ENCODE results near the gene UFC1. TPM values are rescaled to one million over a fixed set of nuclear protein-coding genes. Genes with fewer than 3 reads are reported as not detected.

The UFC1 gene
- total RNA-seq, 5 donors from 2014 or later (not counting 1 experiment from before 2014, with no cell fraction given): 82.9 to 109 (median 93.8) TPM

- no peak overlapping the region for H3K4me3 ChIP-seq (ENCODE audit: control insufficient read depth in 1 of 2, extremely low read depth in 1 of 2, low read length in 1 of 2)
- DNase-seq (no peak), ATAC-seq (replicated peaks in 1 of 4) (no peak)
- H3K27me3 ChIP-seq (replicated peaks in 1 of 2; ENCODE audit: control insufficient read depth in 2 of 2, extremely low read depth in 1 of 2, insufficient read depth in 2 of 2, low read length in 1 of 2): no peaks in the 10 kb centered on the region
- 100% methylated on average over 3 of the region's 5 CpGs for WGBS (ENCODE audit: insufficient coverage)
- no peaks in the 10 kb centered on the region for H3K36me3 Mint-ChIP-seq
- no peaks in the 10 kb centered on the region for H3K9me3 ChIP-seq
- H3K9me3 Mint-ChIP-seq: no peaks in the 10 kb centered on the region
- H3K27me3 Mint-ChIP-seq: no peaks in the 10 kb centered on the region
- peak overlapping the region; percentile 82 for H3K27ac Mint-ChIP-seq
- H3K4me1 ChIP-seq (ENCODE audit: control insufficient read depth in 1 of 2, extremely low read depth in 1 of 2, insufficient read depth in 2 of 2, low read length in 2 of 2): peaks cover 36 to 80% of the 10 kb centered on the region in 2 experiments
- POLR2A ChIA-PET: no interaction called here
- H3K4me3 Mint-ChIP-seq: no peak overlapping the region
- peaks cover 65 to 74% (median 65%) of the 10 kb centered on the region in 3 donors for H3K4me1 Mint-ChIP-seq
- no peaks in the 10 kb centered on the region for H3K36me3 ChIP-seq (ENCODE audit: control insufficient read depth in 2 of 2, extremely low read depth in 1 of 2, insufficient read depth in 1 of 2, low read length in 1 of 2)
- H3K27ac ChIP-seq (ENCODE audit: low read length): peak overlapping the region; percentile 31
- CTCF ChIA-PET: no interaction called here
These were observed 35.3 kb downstream of the UFC1 start for GRCh38 chr1:161189036-161189435.

DNA sequence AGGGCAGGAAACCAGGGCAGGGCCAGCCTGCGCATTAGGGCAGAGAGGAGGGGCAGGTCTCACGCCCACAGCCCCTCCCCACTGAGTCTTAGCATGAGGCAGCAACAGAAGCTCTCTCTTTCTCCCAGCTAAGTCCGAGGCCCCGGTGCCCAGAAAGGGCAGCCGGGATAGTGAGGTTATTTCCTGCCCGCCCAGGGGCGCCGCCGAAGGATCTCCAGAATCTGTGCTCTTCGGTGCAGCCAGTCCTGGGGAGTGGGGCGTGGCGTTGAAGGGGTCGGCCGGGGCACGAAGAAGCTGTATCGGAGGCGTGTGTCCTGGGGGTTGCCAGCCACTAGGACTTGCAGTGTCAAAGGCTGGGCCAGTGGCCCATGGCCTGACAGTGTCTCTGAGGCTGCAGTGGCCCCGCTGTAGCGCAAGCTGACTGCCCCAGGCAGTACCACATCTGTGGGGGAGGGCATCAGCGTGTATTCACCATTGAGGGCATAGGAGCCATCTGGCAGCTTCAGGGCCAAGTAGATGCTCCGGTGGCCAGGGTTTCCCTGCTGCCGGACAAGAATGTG lies 37.3 kb downstream of the UFC1 start:
- DNase-seq: no peak
- peaks cover 59 to 69% (median 60%) of the 10 kb centered on the region in 3 donors for H3K4me1 Mint-ChIP-seq
- no peak overlapping the region for H3K27ac Mint-ChIP-seq
- ChIA-PET CTCF (interaction anchor here (0.5 to 2.7 kb wide), 18 partner anchors 9 to 200 kb away, joined by 3 to 16 read pairs (median 4); partner anchors contain the start of genes TOMM40L (in 2 of the 2) and NDUFS2 (in 1 of the 2)), POLR2A (interaction anchor here in 1 of 2 donors (0.6 kb wide), 2 partner anchors 103 to 370 kb away, joined by 3 to 6 read pairs; no protein-coding TSS in a partner anchor)
- Histone ChIP-seq H3K27me3 (replicated peaks in 1 of 2; ENCODE audit: control insufficient read depth in 2 of 2, extremely low read depth in 1 of 2, insufficient read depth in 2 of 2, low read length in 1 of 2) (no peaks in the 10 kb centered on the region), H3K9me3 (no peaks in the 10 kb centered on the region), H3K36me3 (ENCODE audit: control insufficient read depth in 2 of 2, extremely low read depth in 1 of 2, insufficient read depth in 1 of 2, low read length in 1 of 2) (no peaks in the 10 kb centered on the region), H3K4me1 (ENCODE audit: control insufficient read depth in 1 of 2, extremely low read depth in 1 of 2, insufficient read depth in 2 of 2, low read length in 2 of 2) (peaks cover 34 to 84% of the 10 kb centered on the region in 2 experiments), H3K4me3 (ENCODE audit: control insufficient read depth in 1 of 2, extremely low read depth in 1 of 2, low read length in 1 of 2) (no peak overlapping the region), H3K27ac (ENCODE audit: low read length) (no peak overlapping the region)
- no peaks in the 10 kb centered on the region for H3K27me3 Mint-ChIP-seq
- no peaks in the 10 kb centered on the region for H3K36me3 Mint-ChIP-seq
- H3K4me3 Mint-ChIP-seq: no peak overlapping the region
- H3K9me3 Mint-ChIP-seq: no peaks in the 10 kb centered on the region
- 96% methylated on average over 17 of the region's 22 CpGs for WGBS (ENCODE audit: insufficient coverage)
- ATAC-seq (replicated peaks in 1 of 4): no peak

DNA sequence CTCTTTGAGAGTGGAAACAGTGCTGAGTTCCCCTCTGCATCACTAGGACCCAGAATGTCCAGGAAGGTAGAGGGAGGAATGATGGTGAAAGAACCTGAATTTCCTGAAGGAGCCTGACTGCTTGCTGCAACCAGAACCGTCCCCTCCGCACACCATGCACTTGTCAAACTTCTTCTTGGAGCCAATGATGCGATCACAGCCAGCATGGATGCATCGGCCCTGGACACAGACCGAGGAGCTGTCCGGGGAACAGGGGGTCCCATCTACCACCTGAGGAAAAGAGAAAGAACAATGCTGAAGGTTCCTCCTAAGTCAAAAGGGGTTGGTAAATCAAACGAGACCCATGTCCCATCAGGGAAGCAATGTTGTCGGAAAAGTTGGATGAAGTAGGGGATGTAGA lies 38.2 kb downstream of the UFC1 start:
- no peaks in the 10 kb centered on the region for H3K27me3 Mint-ChIP-seq
- no peaks in the 10 kb centered on the region for H3K27me3 ChIP-seq (replicated peaks in 1 of 2; ENCODE audit: control insufficient read depth in 2 of 2, extremely low read depth in 1 of 2, insufficient read depth in 2 of 2, low read length in 1 of 2)
- 82% methylated on average over 6 of the region's 8 CpGs for WGBS (ENCODE audit: insufficient coverage)
- ChIA-PET CTCF (interaction anchor here (0.5 to 2.7 kb wide), 16 partner anchors 10 to 206 kb away, joined by 3 to 16 read pairs (median 4); partner anchors contain the start of genes NDUFS2 (in 2 of the 2), TOMM40L (in 2 of the 2) and APOA2 (in 1 of the 2)), POLR2A (interaction anchor here in 1 of 2 donors (0.6 to 0.8 kb wide), 2 partner anchors 9 kb away, joined by 3 to 10 read pairs; no protein-coding TSS in a partner anchor)
- no peaks in the 10 kb centered on the region for H3K36me3 ChIP-seq (ENCODE audit: control insufficient read depth in 2 of 2, extremely low read depth in 1 of 2, insufficient read depth in 1 of 2, low read length in 1 of 2)
- ATAC-seq (replicated peaks in 1 of 4) (no peak), DNase-seq (no peak)
- H3K4me3 ChIP-seq (ENCODE audit: control insufficient read depth in 1 of 2, extremely low read depth in 1 of 2, low read length in 1 of 2): no peak overlapping the region
- no peak overlapping the region for H3K4me3 Mint-ChIP-seq
- H3K27ac Mint-ChIP-seq: peak overlapping the region; percentile 8 to 39
- peaks cover 50 to 60% (median 51%) of the 10 kb centered on the region in 3 donors for H3K4me1 Mint-ChIP-seq
- no peaks in the 10 kb centered on the region for H3K9me3 Mint-ChIP-seq
- H3K36me3 Mint-ChIP-seq: no peaks in the 10 kb centered on the region
- H3K27ac ChIP-seq (ENCODE audit: low read length): no peak overlapping the region
- H3K9me3 ChIP-seq: no peaks in the 10 kb centered on the region
- peaks cover 24 to 81% of the 10 kb centered on the region in 2 experiments for H3K4me1 ChIP-seq (ENCODE audit: control insufficient read depth in 1 of 2, extremely low read depth in 1 of 2, insufficient read depth in 2 of 2, low read length in 2 of 2)

- no peaks in the 10 kb centered on the region for H3K36me3 ChIP-seq (ENCODE audit: control insufficient read depth in 2 of 2, extremely low read depth in 1 of 2, insufficient read depth in 1 of 2, low read length in 1 of 2)
- H3K4me3 ChIP-seq (ENCODE audit: control insufficient read depth in 1 of 2, extremely low read depth in 1 of 2, low read length in 1 of 2): no peak overlapping the region
- no peaks in the 10 kb centered on the region for H3K27me3 ChIP-seq (replicated peaks in 1 of 2; ENCODE audit: control insufficient read depth in 2 of 2, extremely low read depth in 1 of 2, insufficient read depth in 2 of 2, low read length in 1 of 2)
- peaks cover 16 to 73% of the 10 kb centered on the region in 2 experiments for H3K4me1 ChIP-seq (ENCODE audit: control insufficient read depth in 1 of 2, extremely low read depth in 1 of 2, insufficient read depth in 2 of 2, low read length in 2 of 2)
- CTCF ChIA-PET: interaction anchor here (1.0 to 2.7 kb wide), 11 partner anchors 9 to 196 kb away, joined by 3 to 16 read pairs (median 5); partner anchors contain the start of genes NDUFS2 (in 2 of the 2), TOMM40L (in 2 of the 2) and APOA2 (in 1 of the 2)
- no peaks in the 10 kb centered on the region for H3K9me3 Mint-ChIP-seq
- no peaks in the 10 kb centered on the region for H3K9me3 ChIP-seq
- peak; percentile 40 to 85 (median 61) for DNase-seq
- peak; percentile 93 to 95 (median 94) for ATAC-seq (replicated peaks in 1 of 4)
- 78% methylated on average over 9 of the region's 15 CpGs for WGBS (ENCODE audit: insufficient coverage)
- POLR2A ChIA-PET: interaction anchor here in 1 of 2 donors (0.6 to 0.8 kb wide), 2 partner anchors 8 to 10 kb away, joined by 3 to 10 read pairs; no protein-coding TSS in a partner anchor
- H3K4me1 Mint-ChIP-seq: peaks cover 42 to 52% (median 43%) of the 10 kb centered on the region in 3 donors
- H3K27me3 Mint-ChIP-seq: no peaks in the 10 kb centered on the region
- no peak overlapping the region for H3K27ac ChIP-seq (ENCODE audit: low read length)
- peak overlapping the region; percentile 89 to 93 for H3K27ac Mint-ChIP-seq
- no peaks in the 10 kb centered on the region for H3K36me3 Mint-ChIP-seq
- peak overlapping the region in 1 of 3 donors; percentile 54 for H3K4me3 Mint-ChIP-seq
These were observed 39.0 kb downstream of the UFC1 start for GRCh38 chr1:161192476-161193465.

DNA sequence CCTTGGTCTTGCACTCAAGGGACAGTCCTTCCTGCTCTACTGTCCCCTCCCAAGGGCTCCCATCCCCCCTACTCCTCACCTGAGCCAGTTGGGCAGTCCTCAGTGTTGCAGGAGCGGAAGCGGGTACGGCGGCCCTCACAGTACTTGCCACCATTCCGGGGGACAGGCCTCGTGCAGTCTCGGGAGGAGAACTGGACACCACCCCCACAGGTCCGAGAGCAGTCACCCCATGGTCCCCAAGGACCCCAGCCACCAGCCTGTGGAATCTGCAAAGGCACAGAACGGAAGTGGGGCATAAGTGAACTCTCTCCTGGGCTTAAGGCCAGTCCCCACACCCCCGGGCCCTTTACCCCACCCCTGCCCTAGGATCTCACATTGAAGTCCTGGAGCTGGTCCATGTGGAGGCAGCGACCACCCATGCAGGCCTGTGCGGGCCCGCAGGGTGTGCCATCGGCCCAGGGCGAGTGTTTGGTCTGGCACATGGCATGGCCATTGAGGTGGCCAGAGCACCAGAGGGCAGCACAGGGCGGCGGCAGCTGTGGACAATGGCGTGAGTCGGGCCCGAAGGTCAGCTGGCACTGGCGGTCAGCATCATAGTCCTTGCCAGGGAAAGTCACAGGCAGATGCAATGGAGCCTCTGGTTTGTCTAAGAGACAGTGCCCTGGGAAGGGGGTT lies 39.9 kb downstream of the UFC1 start:
- H3K27ac ChIP-seq (ENCODE audit: low read length): no peak overlapping the region
- Mint-ChIP-seq H3K36me3 (no peaks in the 10 kb centered on the region), H3K4me3 (no peak overlapping the region), H3K4me1 (peaks cover 36 to 46% (median 36%) of the 10 kb centered on the region in 3 donors), H3K9me3 (no peaks in the 10 kb centered on the region), H3K27ac (peak overlapping the region in 1 of 2 donors; percentile 11), H3K27me3 (no peaks in the 10 kb centered on the region)
- ATAC-seq (replicated peaks in 1 of 4) (no peak), DNase-seq (no peak)
- H3K27me3 ChIP-seq (replicated peaks in 1 of 2; ENCODE audit: control insufficient read depth in 2 of 2, extremely low read depth in 1 of 2, insufficient read depth in 2 of 2, low read length in 1 of 2): no peaks in the 10 kb centered on the region
- H3K4me3 ChIP-seq (ENCODE audit: control insufficient read depth in 1 of 2, extremely low read depth in 1 of 2, low read length in 1 of 2): no peak overlapping the region
- H3K36me3 ChIP-seq (ENCODE audit: control insufficient read depth in 2 of 2, extremely low read depth in 1 of 2, insufficient read depth in 1 of 2, low read length in 1 of 2): no peaks in the 10 kb centered on the region
- 96% methylated on average over 15 of the region's 21 CpGs for WGBS (ENCODE audit: insufficient coverage)
- CTCF ChIA-PET: interaction anchor here in 1 of 2 donors (1.8 kb wide), 1 partner anchor 30 kb away, joined by 5 read pairs; the partner anchor contains the start of gene APOA2
- H3K4me1 ChIP-seq (ENCODE audit: control insufficient read depth in 1 of 2, extremely low read depth in 1 of 2, insufficient read depth in 2 of 2, low read length in 2 of 2): peaks cover 16 to 63% of the 10 kb centered on the region in 2 experiments
- H3K9me3 ChIP-seq: no peaks in the 10 kb centered on the region
- POLR2A ChIA-PET: interaction anchor here in 1 of 2 donors (0.6 kb wide), 1 partner anchor 10 kb away, joined by 4 read pairs; no protein-coding TSS in a partner anchor

All from T-cell (primary cell).